ENCODE data around the gene PFDN2.

The PFDN2 gene

GRCh38 chr1:161164901-161165610 is 47.2 kb upstream of the PFDN2 start:
- TF ChIP-seq CTCF (conservative IDR thresholded peaks at IDR 0.05; ENCODE audit: low read depth, low read length) = no peak
- H3K4me1 ChIP-seq (ENCODE audit: low read depth, poor library complexity, severe bottlenecking) = peaks cover 33% of the 10 kb centered on the region
- H3K27me3 ChIP-seq (ENCODE audit: insufficient read depth, low read depth) = no peaks in the 10 kb centered on the region
- no peaks in the 10 kb centered on the region for H4K20me1 ChIP-seq (ENCODE audit: insufficient read depth)
- H3K9ac ChIP-seq = peak overlapping the region; percentile 63
- peak overlapping the region; percentile 99 for H3K4me2 ChIP-seq
- no peak overlapping the region for H2AFZ ChIP-seq (ENCODE audit: low read depth)
- peak overlapping the region; percentile 84 for H3K27ac ChIP-seq
- no peaks in the 10 kb centered on the region for H3K36me3 ChIP-seq (ENCODE audit: insufficient read depth)
- H3K79me2 ChIP-seq (ENCODE audit: insufficient read depth, low read depth) = peaks cover 5% of the 10 kb centered on the region
- H3K4me3 ChIP-seq (IDR thresholded peaks at IDR 0.05; ENCODE audit: insufficient read depth, low read depth, low read length) = peak overlapping the region; percentile 81

- Histone ChIP-seq H3K79me2 (ENCODE audit: insufficient read depth, low read depth) (peaks cover 10% of the 10 kb centered on the region), H2AFZ (ENCODE audit: low read depth) (no peak overlapping the region), H3K9ac (no peak overlapping the region), H3K4me1 (ENCODE audit: low read depth, poor library complexity, severe bottlenecking) (peaks cover 38% of the 10 kb centered on the region), H3K36me3 (ENCODE audit: insufficient read depth) (no peaks in the 10 kb centered on the region), H3K4me2 (no peak overlapping the region), H3K27ac (no peak overlapping the region; the same call in 1 of the 2 replicates), H4K20me1 (ENCODE audit: insufficient read depth) (no peaks in the 10 kb centered on the region), H3K27me3 (ENCODE audit: insufficient read depth, low read depth) (no peaks in the 10 kb centered on the region), H3K4me3 (IDR thresholded peaks at IDR 0.05; ENCODE audit: insufficient read depth, low read depth, low read length) (no peak overlapping the region)
- no peak; the same call in 1 of the 2 replicates for TF ChIP-seq CTCF (conservative IDR thresholded peaks at IDR 0.05; ENCODE audit: low read depth, low read length)
Observed at GRCh38 chr1:161163793-161164192, 46.0 kb upstream of the PFDN2 start.

- no peak for TF ChIP-seq CTCF (conservative IDR thresholded peaks at IDR 0.05; ENCODE audit: low read depth, low read length)
- Histone ChIP-seq H3K9ac (no peak overlapping the region), H3K4me1 (ENCODE audit: low read depth, poor library complexity, severe bottlenecking) (peaks cover 44% of the 10 kb centered on the region), H3K4me3 (IDR thresholded peaks at IDR 0.05; ENCODE audit: insufficient read depth, low read depth, low read length) (no peak overlapping the region), H3K4me2 (no peak overlapping the region), H3K27me3 (ENCODE audit: insufficient read depth, low read depth) (no peaks in the 10 kb centered on the region), H2AFZ (ENCODE audit: low read depth) (no peak overlapping the region), H3K79me2 (ENCODE audit: insufficient read depth, low read depth) (peaks cover 10% of the 10 kb centered on the region), H4K20me1 (ENCODE audit: insufficient read depth) (no peaks in the 10 kb centered on the region), H3K36me3 (ENCODE audit: insufficient read depth) (no peaks in the 10 kb centered on the region), H3K27ac (no peak overlapping the region)
Observed at GRCh38 chr1:161162806-161163205, 45.0 kb upstream of the PFDN2 start.

- Histone ChIP-seq H2AFZ (ENCODE audit: low read depth) (no peak overlapping the region), H3K79me2 (ENCODE audit: insufficient read depth, low read depth) (peaks cover 10% of the 10 kb centered on the region), H3K27me3 (ENCODE audit: insufficient read depth, low read depth) (no peaks in the 10 kb centered on the region), H3K4me3 (IDR thresholded peaks at IDR 0.05; ENCODE audit: insufficient read depth, low read depth, low read length) (no peak overlapping the region), H3K27ac (no peak overlapping the region), H3K4me1 (ENCODE audit: low read depth, poor library complexity, severe bottlenecking) (peaks cover 37% of the 10 kb centered on the region), H3K9ac (no peak overlapping the region), H4K20me1 (ENCODE audit: insufficient read depth) (no peaks in the 10 kb centered on the region), H3K4me2 (no peak overlapping the region), H3K36me3 (ENCODE audit: insufficient read depth) (no peaks in the 10 kb centered on the region)
- TF ChIP-seq CTCF (conservative IDR thresholded peaks at IDR 0.05; ENCODE audit: low read depth, low read length) = no peak
Observed at GRCh38 chr1:161162052-161162451, 44.2 kb upstream of the PFDN2 start.

Data from KMS-11 (cell line).